ENCODE data around the gene PRMT9.

The PRMT9 gene

GRCh38 chr4:147589586-147589985, 94.4 kb downstream of the PRMT9 start:
- TF ChIP-seq ZNF274 (IDR thresholded peaks at IDR 0.05; ENCODE audit: low read depth, low read length) = no peak
- no peak overlapping the region for H3K4me3 ChIP-seq (ENCODE audit: low read length)

Data from GM08714 (cell line).